Adrenal gland (tissue), 19 donors: ENCODE results near the gene ACTRT1. TPM values are rescaled to one million over a fixed set of nuclear protein-coding genes. Genes with fewer than 3 reads are reported as not detected.

Experiments
- DNase-seq, 7 donors: peaks; one replicate each; pipeline ENCODE4 v3.0.0-alpha.2; 2019 to 2020
- H3K27ac ChIP-seq, 5 donors: fragments of 200-600 bp; sonication (generic) in 4 of 5; 1 replicate in 3 of 5; 2 replicates in 2 of 5; pipeline versions ENCODE4 v1.5.1 to v1.8.0; 2016 to 2020; ENCODE audit warnings: mild to moderate bottlenecking in 1 of 5
- H3K27me3 ChIP-seq: fragments of 200-600 bp; 2 replicates; pipeline ENCODE4 v1.8.0; 2021
- H3K36me3 ChIP-seq, 2 donors: fragments of 200-600 bp; replicated peaks in 1 of 2; 1 replicate in 1 of 2; 2 replicates in 1 of 2; pipeline versions ENCODE4 v1.5.1 to v1.8.0; 2018 to 2022
- H3K4me1 ChIP-seq, 2 donors: fragments of 200-600 bp; replicated peaks in 1 of 2; 1 replicate in 1 of 2; 2 replicates in 1 of 2; pipeline versions ENCODE4 v1.5.1 to v1.8.0; 2018 to 2021
- H3K4me3 ChIP-seq, 4 donors: fragments of 200-600 bp; sonication (generic) in 3 of 4; one replicate each; pipeline ENCODE4 v1.5.1; 2016 to 2018
- H3K9me3 ChIP-seq, 3 donors: fragments of 200-600 bp; sonication (generic) in 1 of 3; replicated peaks in 1 of 3; 1 replicate in 2 of 3; 2 replicates in 1 of 3; pipeline versions ENCODE4 v1.5.1 to v1.8.0; 2016 to 2021
- CTCF ChIP-seq, 6 experiments: fragments of 450-650 bp in 4 of 6; fragments of 200-600 bp in 2 of 6; sonication (generic) in 1 of 6; IDR thresholded peaks; 1 replicate in 5 of 6; 2 replicates in 1 of 6; pipeline versions ENCODE4 v1.5.1 to v1.8.0; 2016 to 2021; ENCODE audit warnings: antibody characterized with exemption in 6 of 6, mild to moderate bottlenecking in 2 of 6, moderate library complexity in 1 of 6
- POLR2A ChIP-seq, 2 donors: fragments of 450-650 bp; IDR thresholded peaks; one replicate each; pipeline ENCODE4 v1.6.1; 2017; ENCODE audit warnings: antibody characterized with exemption in 2 of 2, mild to moderate bottlenecking in 2 of 2, moderate library complexity in 1 of 2
- WGBS, 4 donors: extraction: QIAGEN DNeasy Blood & Tissue Kit in 2 of 4; methylation state at CpG; one replicate each; pipeline versions ENCODE4 v1.1.5 to v1.1.7; 2013 to 2017; 5-methylcytosine and 5-hydroxymethylcytosine counted together
- intact Hi-C, 2 donors: fragments of 100-400 bp; cut with DNase I; formaldehyde crosslinking; loops; one replicate each; pipeline versions ENCODE4 v1.14.1 to v1.15.0; 2022 to 2023
- long read RNA-seq, 10 donors: library from polyadenylated mRNA in 3 of 10; unstranded in 2 of 10; stranded (forward) in 1 of 10; transcript quantifications; one replicate each; pipeline ENCODE4 v2.0.0 and lab custom pipeline, GENCODE V29; 2021 to 2026
- polyA plus RNA-seq, 3 donors: library from polyadenylated mRNA; stranded (reverse); fragments of 200-250 nt in 2 of 3; fragments of 350-450 nt in 1 of 3; fragmentation: Illumina TruSeq in 1 of 3; extraction: RNeasy Lipid Tissue Mini Kit (QIAGEN cat#74804) in 1 of 3; gene quantifications; one replicate each; pipeline ENCODE4 v1.2.3, GENCODE V29; 2013 to 2014
- total RNA-seq, 9 donors: library from RNA; depleted of rRNA in 4 of 9; stranded (reverse); fragments of >200 nt in 4 of 9; fragments of 120-200 nt in 1 of 9; fragmentation: NEBNext Ultra II Directional in 1 of 9; extraction: Animal tissue kit (Norgen Biotek cat#: 25700) in 1 of 9; gene quantifications; one replicate each; pipeline versions ENCODE4 v1.1.0 to v1.2.4, GENCODE V29; 2013 to 2023
- donor health status: healthy with polysubstance abuse.
- donor health status: Bipolar disorder and iron deficiency.
- donor health status: DM: yes; HTN: yes; CAD: no.
- donor health status: DM: no; HTN: no; CAD: no.
- donor health status: DM: no; HTN: no; CAD: no.
- donor health status: DM: yes; HTN: yes; CAD: no.

ACTRT1 gene
- total RNA-seq (not detected), polyA plus RNA-seq (not detected)
- long read RNA-seq, donor 1, result 0 reads
- long read RNA-seq, donor 2, partial matches to known transcripts, result 0 of 1 reads
- long read RNA-seq, donor 2, other reads (novel, unspliced or antisense), result 0 of 1 reads
- long read RNA-seq, donor 3, result 0 reads
- long read RNA-seq, donor 4, result 0 reads
- long read RNA-seq, donor 5, result 0 reads
- long read RNA-seq, donor 6, result 0 reads
- long read RNA-seq, donor 7, result 0 reads
- long read RNA-seq, donor 8, result 0 reads
- long read RNA-seq, donor 9, result 0 reads
- long read RNA-seq, donor 10, result 0 reads

GRCh38 chrX:128052303-128052702 lies at the start of gene ACTRT1:
TSS of gene ACTRT1 (minus strand) at chrX:128052403. CDS start at chrX:128052206, 197 bp downstream.
- WGBS, 4 donors, result 0 to 38% (median 26%) methylated on average over 1 of the region's 1 CpG
- intact Hi-C loops, result no loop called here
- H3K27me3 ChIP-seq, result no peaks in the 10 kb centered on the region

GRCh38 chrX:128078545-128078944 lies 26.3 kb upstream of the ACTRT1 start:
- Histone ChIP-seq H3K9me3 (no peaks in the 10 kb centered on the region), H3K4me3 (no peak overlapping the region), H3K4me1 (no peaks in the 10 kb centered on the region), H3K27me3 (no peaks in the 10 kb centered on the region), H3K27ac (no peak overlapping the region), H3K36me3 (no peaks in the 10 kb centered on the region)
- TF ChIP-seq CTCF (IDR thresholded peaks at IDR 0.05), result no peak
- no peak for TF ChIP-seq POLR2A (IDR thresholded peaks at IDR 0.05)
- 49 to 64% (median 57%) methylated on average over 2 of the region's 2 CpGs for WGBS, 4 donors
- DNase-seq, result no peak
- intact Hi-C loops, result no loop called here

More at GRCh38 chrX:128052303-128052702, at the start of gene ACTRT1:
- Histone ChIP-seq H3K36me3 (no peaks in the 10 kb centered on the region), H3K4me1 (no peaks in the 10 kb centered on the region), H3K27ac (no peak within 1 kb of the TSS), H3K4me3 (no peak within 1 kb of the TSS), H3K9me3 (no peaks in the 10 kb centered on the region)
- TF ChIP-seq POLR2A (IDR thresholded peaks at IDR 0.05) (no peak), CTCF (IDR thresholded peaks at IDR 0.05) (no peak)
- no peak for DNase-seq

- Histone ChIP-seq H3K4me3 (no peak overlapping the region), H3K9me3 (no peaks in the 10 kb centered on the region), H3K36me3 (no peaks in the 10 kb centered on the region), H3K4me1 (no peaks in the 10 kb centered on the region), H3K27me3 (no peaks in the 10 kb centered on the region), H3K27ac (no peak overlapping the region)
- no peak for TF ChIP-seq POLR2A (IDR thresholded peaks at IDR 0.05)
- no peak for TF ChIP-seq CTCF (IDR thresholded peaks at IDR 0.05)
- 64 to 86% (median 70%) methylated on average over 2 of the region's 2 CpGs for WGBS, 4 donors
- intact Hi-C loops, result no loop called here
- DNase-seq, result peak in 1 of 7 donors; percentile 7
Observed at GRCh38 chrX:128057421-128057820, 5.2 kb upstream of the ACTRT1 start.

GRCh38 chrX:128051526-128051925 lies 677 bp downstream of the ACTRT1 start:
- intact Hi-C loops, result no loop called here
- no peak for DNase-seq
- TF ChIP-seq POLR2A (IDR thresholded peaks at IDR 0.05) (no peak), CTCF (IDR thresholded peaks at IDR 0.05) (no peak)
- H3K9me3 ChIP-seq, result no peaks in the 10 kb centered on the region
- 76 to 100% (median 83%) methylated on average over 1 to 10 of the region's 10 CpGs for WGBS, 4 donors
- no peaks in the 10 kb centered on the region for H3K27me3 ChIP-seq
- H3K36me3 ChIP-seq, result no peaks in the 10 kb centered on the region
- no peaks in the 10 kb centered on the region for H3K4me1 ChIP-seq
- H3K4me3 ChIP-seq, result no peak overlapping the region
- no peak overlapping the region for H3K27ac ChIP-seq
